ENCODE results near the gene DEFB132. TPM values are rescaled to one million over a fixed set of nuclear protein-coding genes. Genes with fewer than 3 reads are reported as not detected.

Gene DEFB132
- total and polyA plus RNA-seq, 12 donors = 0.12 to 0.30 TPM; not detected in 10

DNA sequence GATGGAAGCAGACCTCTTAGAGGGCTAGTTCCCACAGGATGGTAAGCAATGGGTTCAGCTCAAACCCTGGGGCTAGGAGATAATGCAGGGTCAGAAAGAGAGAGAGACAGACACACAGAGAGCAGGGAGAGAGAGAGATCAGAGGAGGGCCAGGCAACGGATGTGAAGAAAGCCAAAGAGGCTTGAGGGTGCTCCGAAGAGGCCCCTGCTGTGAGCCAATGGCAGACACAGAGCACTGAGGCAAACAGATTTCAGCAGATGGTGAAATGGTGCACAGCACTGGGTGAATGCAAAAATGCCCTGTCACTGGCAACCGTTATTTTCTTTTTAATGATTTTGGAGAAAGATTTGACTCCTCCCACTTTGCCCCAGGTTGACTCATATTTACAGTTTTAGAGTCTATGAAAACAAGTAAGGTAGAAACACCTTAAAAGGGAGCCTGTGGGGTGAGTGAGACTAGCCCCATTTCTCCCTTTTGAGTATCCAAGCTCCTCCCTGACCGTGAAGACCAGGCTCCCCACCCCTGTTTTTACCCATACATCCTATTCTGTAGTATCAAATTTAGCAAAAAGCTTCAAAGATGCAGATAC lies 840 bp downstream of the DEFB132 start:
- intact Hi-C loops (cut with DNase I) = no loop called here
- Histone ChIP-seq H3K36me3 (no peaks in the 10 kb centered on the region), H3K27ac (no peak overlapping the region), H3K4me1 (no peaks in the 10 kb centered on the region), H3K27me3 (peaks cover 0 to 6% (median 3%) of the 10 kb centered on the region in 7 donors), H3K9me3 (no peaks in the 10 kb centered on the region), H3K4me3 (no peak overlapping the region)
- ATAC-seq = no peak
- DNase-seq = no peak
- 65 to 69% methylated on average over 4 of the region's 4 CpGs for WGBS, 2 donors
- TF ChIP-seq, protein P1, sequence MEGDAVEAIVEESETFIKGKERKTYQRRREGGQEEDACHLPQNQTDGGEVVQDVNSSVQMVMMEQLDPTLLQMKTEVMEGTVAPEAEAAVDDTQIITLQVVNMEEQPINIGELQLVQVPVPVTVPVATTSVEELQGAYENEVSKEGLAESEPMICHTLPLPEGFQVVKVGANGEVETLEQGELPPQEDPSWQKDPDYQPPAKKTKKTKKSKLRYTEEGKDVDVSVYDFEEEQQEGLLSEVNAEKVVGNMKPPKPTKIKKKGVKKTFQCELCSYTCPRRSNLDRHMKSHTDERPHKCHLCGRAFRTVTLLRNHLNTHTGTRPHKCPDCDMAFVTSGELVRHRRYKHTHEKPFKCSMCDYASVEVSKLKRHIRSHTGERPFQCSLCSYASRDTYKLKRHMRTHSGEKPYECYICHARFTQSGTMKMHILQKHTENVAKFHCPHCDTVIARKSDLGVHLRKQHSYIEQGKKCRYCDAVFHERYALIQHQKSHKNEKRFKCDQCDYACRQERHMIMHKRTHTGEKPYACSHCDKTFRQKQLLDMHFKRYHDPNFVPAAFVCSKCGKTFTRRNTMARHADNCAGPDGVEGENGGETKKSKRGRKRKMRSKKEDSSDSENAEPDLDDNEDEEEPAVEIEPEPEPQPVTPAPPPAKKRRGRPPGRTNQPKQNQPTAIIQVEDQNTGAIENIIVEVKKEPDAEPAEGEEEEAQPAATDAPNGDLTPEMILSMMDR (IDR thresholded peaks at IDR 0.05) = no peak

DNA sequence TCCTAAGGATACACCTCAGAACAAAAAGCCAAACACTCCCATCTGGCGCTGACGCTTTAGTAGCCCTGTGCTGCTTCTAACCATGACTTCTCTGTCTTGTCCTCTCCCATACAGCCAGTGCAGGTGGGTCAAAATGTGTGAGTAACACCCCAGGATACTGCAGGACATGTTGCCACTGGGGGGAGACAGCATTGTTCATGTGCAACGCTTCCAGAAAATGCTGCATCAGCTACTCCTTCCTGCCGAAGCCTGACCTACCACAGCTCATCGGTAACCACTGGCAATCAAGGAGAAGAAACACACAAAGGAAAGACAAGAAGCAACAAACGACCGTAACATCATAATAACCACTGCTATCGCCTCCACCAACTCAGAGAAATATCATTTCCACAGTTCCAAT lies 1.4 kb downstream of the DEFB132 start:
- ATAC-seq (peak in 1 of 8 donors; percentile 20), DNase-seq (no peak)
- TF ChIP-seq, protein P1 (IDR thresholded peaks at IDR 0.05) = peak in 2 of 9 donors; percentile 32 to 45
- Histone ChIP-seq H3K4me3 (no peak overlapping the region), H3K27me3 (peaks cover 0 to 6% (median 3%) of the 10 kb centered on the region in 7 donors), H3K27ac (no peak overlapping the region), H3K9me3 (no peaks in the 10 kb centered on the region), H3K36me3 (no peaks in the 10 kb centered on the region), H3K4me1 (no peaks in the 10 kb centered on the region)
- intact Hi-C loops (cut with DNase I) = no loop called here
- 45 to 59% methylated on average over 8 of the region's 8 CpGs for WGBS, 2 donors

DNA sequence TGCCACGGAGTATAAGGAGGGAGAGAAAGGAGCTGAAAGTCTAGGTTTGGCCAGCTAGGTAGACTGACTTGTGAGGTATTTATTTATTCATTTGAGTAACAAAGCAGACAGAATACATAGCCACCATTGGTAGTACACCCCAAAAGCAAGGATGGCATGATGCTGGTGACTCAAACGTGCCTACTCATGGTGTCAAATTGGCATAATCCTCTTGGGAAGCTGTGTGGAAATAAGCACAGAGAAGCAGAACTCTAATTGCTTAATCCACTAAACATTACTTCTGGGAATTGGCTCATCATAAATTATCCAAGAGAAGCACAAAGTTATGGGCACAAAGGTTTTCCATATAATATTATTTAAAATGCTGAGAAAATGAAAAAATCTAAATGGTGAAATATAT lies 2.5 kb downstream of the DEFB132 start:
- intact Hi-C loops (cut with DNase I) = no loop called here
- Histone ChIP-seq H3K4me1 (no peaks in the 10 kb centered on the region), H3K36me3 (no peaks in the 10 kb centered on the region), H3K4me3 (no peak overlapping the region), H3K27me3 (peaks cover 0 to 6% (median under 1%) of the 10 kb centered on the region in 7 donors), H3K9me3 (no peaks in the 10 kb centered on the region), H3K27ac (no peak overlapping the region)
- TF ChIP-seq, protein P1 (IDR thresholded peaks at IDR 0.05) = no peak
- ATAC-seq = no peak
- WGBS, 2 donors = 65 to 70% methylated on average over 2 of the region's 2 CpGs
- no peak for DNase-seq

DNA sequence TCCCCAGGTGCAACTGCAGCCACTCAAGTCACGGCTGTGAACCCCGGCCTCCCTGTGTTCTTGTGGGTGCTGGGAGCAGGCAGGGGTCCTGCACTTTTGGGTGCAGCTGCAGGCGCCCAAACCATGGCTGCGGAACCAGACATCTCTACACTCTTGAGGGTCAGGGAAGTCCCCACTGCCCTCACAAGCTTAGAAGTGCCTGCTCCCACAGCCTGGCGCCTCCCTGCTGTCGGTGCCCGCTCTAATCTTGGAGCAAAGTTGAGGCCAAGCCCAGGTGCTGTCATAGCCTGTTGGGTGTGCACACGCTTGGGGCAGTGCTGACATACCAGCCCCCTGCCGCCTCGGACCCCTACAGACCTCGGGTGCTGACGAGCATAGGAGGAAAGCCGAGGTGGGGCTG lies 6.2 kb downstream of the DEFB132 start:
- 72 to 79% methylated on average over 13 of the region's 13 CpGs for WGBS, 2 donors
- Histone ChIP-seq H3K27ac (no peak overlapping the region), H3K4me1 (peaks cover 0 to 13% (median 0%) of the 10 kb centered on the region in 9 donors), H3K9me3 (no peaks in the 10 kb centered on the region), H3K4me3 (no peak overlapping the region), H3K27me3 (peaks cover 0 to 5% (median 0%) of the 10 kb centered on the region in 7 donors), H3K36me3 (no peaks in the 10 kb centered on the region)
- TF ChIP-seq, protein P1 (IDR thresholded peaks at IDR 0.05) = no peak
- intact Hi-C loops (cut with DNase I) = no loop called here
- ATAC-seq (no peak), DNase-seq (no peak)

All from heart right ventricle (tissue), 16 donors.